Activated CD4-positive, alpha-beta T cell treated with anti-CD3 and anti-CD28 coated beads for 4 hours (primary cell): Measurements from ENCODE around the gene MITF.

Experiments used
- DNase-seq, 2 donors: peaks; one replicate each; pipeline ENCODE4 v3.0.0-alpha.2; 2020

Gene MITF, protein sequence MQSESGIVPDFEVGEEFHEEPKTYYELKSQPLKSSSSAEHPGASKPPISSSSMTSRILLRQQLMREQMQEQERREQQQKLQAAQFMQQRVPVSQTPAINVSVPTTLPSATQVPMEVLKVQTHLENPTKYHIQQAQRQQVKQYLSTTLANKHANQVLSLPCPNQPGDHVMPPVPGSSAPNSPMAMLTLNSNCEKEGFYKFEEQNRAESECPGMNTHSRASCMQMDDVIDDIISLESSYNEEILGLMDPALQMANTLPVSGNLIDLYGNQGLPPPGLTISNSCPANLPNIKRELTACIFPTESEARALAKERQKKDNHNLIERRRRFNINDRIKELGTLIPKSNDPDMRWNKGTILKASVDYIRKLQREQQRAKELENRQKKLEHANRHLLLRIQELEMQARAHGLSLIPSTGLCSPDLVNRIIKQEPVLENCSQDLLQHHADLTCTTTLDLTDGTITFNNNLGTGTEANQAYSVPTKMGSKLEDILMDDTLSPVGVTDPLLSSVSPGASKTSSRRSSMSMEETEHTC

GRCh38 chr3:69739204-69740102 lies at the start of gene MITF:
Gene MITF (plus strand): TSS chr3:69739464. CDS start chr3:69739598, 134 bp downstream.
- DNase-seq, result no peak

DNA sequence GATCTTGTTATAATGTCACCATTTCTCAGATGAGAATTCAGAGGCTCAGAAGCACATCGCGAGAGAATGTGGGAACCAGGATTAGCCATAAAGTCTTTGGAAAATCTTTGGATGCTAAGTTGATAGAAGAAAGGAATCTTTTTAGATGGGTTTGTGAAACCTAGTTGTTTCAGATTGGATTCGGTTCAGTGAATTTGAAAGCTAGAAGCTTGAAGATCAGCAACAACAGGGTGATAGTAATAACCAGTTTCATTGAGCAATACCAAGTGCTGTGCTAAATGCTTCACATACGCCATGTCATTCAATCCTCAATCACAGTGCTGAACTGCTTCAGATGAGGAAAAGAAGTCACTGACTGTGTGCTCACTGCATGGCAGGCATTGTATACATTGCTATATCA lies 47.4 kb upstream of the MITF start:
- no peak for DNase-seq

DNA sequence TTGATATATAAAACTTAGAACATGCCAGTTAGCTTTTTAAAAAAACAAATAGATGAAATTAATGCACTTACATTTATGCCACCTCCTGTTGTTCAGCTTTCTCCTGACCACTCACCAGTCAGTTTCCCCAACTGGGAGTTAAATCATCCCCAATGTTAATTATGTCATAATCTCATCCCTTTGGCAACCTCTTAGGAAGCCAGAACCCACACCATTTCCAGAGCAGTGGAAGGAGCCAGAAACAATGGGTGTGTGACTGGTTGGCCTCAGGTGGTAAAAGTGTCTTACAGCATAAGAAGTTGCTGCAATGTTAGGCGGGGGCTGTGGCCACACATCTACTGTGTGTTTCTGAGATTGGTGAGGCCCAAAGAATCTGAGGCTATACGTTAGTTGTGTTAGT lies 46.5 kb upstream of the MITF start:
- no peak for DNase-seq

DNA sequence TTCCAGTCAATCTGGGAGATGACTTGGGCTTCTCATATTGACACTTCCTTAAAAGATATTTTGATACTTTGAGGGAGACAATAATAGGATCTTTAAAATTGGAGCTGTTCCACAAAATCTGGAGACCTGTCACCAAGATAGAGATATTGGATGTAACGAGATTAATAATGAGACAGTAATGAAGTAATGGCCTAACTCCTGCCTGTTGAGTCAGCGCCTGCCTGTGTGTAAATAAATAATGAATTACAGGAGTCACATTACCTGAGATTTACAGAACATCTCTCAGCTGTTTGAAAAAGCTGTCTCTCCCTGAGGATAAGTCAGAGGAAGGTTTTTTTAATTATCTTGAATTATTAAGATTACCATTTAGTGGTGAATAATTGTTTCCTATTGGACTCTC lies 43.8 kb upstream of the MITF start:
- DNase-seq, result no peak

DNA sequence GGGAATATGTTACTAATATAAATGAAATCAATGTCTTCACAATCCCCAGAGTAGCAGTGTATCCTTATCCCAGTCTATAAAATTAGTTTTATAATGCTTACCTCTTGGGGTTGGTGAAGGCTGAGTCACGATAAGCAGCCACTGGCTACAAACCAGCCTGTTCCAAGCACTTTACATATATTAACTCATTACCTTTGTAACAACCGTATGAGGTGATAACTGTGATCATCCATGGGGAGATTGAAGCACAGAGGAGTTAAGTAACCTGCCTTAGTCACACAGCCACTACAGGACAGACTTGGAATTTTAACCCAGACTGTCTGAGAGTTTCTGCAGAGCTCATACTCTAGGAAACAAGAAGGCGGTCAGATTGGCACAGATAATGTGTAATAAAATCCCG lies 43.3 kb upstream of the MITF start:
- DNase-seq, result no peak

DNA sequence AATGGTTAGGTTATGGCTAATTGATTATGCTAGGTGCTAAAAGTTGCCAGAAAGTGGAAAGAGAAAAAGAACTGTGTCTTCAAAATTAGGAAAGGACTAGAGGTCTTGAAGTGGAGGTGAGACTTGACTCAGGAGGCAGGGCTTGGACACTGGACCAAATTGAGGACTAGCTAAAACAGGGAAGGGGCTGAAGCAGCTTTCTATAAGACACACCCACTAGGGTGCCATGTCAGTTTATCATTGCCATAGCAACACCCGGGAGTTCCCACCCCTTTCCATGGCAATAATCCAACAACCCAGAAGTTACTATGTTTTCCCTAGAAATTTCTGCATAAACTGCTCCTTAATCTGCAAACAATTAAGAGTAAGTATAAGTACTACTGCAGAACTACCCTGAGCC lies 42.9 kb upstream of the MITF start:
- no peak for DNase-seq

GRCh38 chr3:69697381-69697780 lies 41.9 kb upstream of the MITF start:
- DNase-seq, result no peak

DNA sequence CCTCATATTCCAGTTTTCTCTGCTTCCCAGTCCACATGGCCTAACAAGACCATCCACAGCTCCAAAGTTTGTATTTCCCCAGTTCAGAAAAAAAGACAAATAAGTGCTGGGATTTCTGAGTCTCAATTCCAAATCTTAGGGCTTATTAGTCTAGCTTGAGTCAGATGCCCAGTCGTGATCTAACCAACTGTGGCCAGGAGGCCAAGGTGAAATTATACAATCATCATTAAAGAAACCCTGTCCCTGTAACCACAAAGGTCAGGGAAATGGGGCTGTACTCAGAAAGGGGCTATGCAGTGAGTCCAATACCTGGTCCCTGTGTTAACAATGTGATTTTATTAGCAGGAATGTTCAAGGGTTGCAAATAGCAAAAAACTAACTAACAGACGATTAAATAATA lies 40.5 kb upstream of the MITF start:
- no peak for DNase-seq

- no peak for DNase-seq
Measured at GRCh38 chr3:69699183-69699582, 40.1 kb upstream of the MITF start.

GRCh38 chr3:69700949-69701348 lies 38.3 kb upstream of the MITF start:
- DNase-seq, result no peak

GRCh38 chr3:69710153-69710977 lies 28.9 kb upstream of the MITF start:
- no peak for DNase-seq

GRCh38 chr3:69712269-69712668 lies 27.0 kb upstream of the MITF start:
- DNase-seq, result no peak

GRCh38 chr3:69712933-69713332 lies 26.3 kb upstream of the MITF start:
- no peak for DNase-seq

- DNase-seq, result no peak
Measured at GRCh38 chr3:69715204-69715603, 24.1 kb upstream of the MITF start.

DNA sequence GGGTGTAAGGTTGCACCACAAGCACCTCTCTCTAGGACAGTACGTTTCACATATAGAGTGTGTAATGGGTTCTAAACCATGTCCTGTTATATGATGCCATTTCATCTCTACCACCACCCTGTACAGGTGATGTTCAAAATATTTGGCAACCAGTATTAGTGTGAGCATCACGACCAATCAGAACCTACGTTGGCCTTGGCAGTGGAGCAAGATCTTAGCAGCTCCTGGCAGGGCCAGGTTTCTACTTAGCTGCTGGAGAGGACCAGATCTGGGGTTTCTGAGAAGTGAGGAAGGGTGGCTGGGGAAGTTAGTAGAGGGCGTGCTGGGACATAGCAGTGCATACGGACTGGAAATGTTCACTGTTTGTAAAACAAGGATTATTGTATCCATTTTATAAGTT lies 23.1 kb upstream of the MITF start:
- DNase-seq, result no peak

GRCh38 chr3:69718866-69719586 lies 20.2 kb upstream of the MITF start:
- no peak for DNase-seq

DNA sequence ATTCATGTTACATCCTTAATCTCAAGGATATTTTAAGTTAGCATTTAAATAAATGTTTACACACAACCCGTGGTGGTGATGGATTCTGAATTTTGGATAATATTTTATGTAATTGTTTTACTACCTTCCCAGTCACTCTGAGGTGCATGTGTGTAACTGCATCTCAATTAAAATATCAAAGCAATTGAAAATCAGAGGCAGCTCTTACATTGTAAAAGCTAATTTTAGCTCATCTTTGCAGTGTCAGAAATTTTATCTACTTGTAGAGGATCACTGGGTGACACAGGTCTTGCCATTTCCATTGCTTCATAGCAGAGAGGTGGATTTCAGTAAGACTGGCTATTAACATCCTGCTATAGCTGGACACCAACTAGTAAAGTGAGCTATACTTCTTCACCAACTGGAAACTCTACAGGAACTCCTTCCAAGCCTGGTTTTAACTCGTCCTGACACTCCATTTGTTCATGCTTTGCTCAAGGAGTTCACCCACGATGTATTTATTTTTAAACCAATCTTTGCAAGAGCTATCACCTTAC lies 19.6 kb upstream of the MITF start:
- DNase-seq, result no peak

- DNase-seq, result no peak
Measured at GRCh38 chr3:69720824-69721223, 18.4 kb upstream of the MITF start.

- no peak for DNase-seq
Measured at GRCh38 chr3:69723389-69723788, 15.9 kb upstream of the MITF start.

- DNase-seq, result no peak
Measured at GRCh38 chr3:69724722-69725435, 14.4 kb upstream of the MITF start.

DNA sequence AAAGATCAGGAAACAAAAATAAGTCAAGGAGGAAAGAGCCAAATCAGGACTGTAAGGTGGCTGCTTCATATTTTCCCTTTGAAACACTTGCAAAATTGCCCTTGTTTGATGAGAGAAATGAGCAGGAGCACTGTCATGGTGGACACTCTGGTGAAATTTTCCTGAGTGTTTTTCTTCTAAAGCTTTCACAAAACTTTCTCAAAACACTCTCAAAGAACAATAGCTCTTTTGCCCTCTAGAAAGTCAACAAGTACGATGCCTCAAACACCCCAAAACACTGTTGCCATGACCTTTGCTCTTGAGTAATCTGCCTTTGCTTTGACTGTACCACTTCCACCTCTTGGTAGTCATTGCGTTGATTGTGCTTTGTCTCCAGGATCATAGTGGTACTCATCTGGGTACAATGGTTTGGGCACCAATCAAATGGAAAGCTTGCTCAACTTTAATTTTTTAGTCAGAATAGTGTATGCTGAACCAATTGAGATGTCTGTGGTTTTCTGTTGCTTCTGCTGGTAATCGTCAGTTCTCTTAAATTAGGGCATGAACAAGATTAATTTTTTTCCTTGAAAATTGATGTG lies 13.2 kb upstream of the MITF start:
- no peak for DNase-seq
